HG03103 (cell line): ENCODE results near the gene ZMIZ1.
A peak's percentile ranks its signal among the peaks of the same experiment; 100 is the strongest.

ENCODE experiments used
- ATAC-seq: cut with Tn5 transposase; IDR thresholded peaks from one replicate; pipeline ENCODE4 v1.9.1; 2021; ENCODE audit warnings: low read depth; ENCODE audit not compliant: unreplicated experiment

The ZMIZ1 gene

DNA sequence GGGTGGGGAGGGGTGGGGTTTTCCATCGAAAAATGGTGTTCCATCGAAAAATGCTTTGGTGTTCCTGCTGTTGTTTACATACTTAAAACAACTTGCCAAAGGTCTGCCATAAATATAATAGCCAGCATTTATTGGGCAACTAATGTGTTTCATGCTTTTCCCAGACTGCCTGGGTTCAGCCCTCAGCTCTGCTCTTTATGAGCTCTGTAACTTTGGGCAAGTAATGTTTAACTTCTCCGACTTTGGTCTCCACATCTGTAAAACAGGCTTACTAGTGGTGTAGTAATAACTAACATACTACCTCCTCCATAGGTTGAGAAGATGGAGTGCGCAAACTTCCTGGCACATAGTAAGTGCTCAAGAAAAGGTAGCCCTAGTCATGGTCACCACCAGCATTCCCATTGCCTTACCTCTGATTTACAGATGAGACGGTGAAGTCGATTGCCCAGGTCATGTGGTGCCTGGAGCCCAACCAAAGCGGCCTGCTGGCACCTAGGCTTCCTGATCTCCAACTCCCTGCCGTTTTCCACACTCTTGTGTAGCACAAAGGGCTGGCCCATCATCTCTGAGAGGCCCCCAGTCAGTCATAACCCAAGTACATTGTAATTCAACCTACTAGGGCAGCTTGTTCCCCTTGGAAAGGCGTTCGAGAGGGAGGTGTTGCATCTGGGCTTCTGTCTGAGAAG is 8.9 kb downstream of the ZMIZ1 start:
- no peak for ATAC-seq

DNA sequence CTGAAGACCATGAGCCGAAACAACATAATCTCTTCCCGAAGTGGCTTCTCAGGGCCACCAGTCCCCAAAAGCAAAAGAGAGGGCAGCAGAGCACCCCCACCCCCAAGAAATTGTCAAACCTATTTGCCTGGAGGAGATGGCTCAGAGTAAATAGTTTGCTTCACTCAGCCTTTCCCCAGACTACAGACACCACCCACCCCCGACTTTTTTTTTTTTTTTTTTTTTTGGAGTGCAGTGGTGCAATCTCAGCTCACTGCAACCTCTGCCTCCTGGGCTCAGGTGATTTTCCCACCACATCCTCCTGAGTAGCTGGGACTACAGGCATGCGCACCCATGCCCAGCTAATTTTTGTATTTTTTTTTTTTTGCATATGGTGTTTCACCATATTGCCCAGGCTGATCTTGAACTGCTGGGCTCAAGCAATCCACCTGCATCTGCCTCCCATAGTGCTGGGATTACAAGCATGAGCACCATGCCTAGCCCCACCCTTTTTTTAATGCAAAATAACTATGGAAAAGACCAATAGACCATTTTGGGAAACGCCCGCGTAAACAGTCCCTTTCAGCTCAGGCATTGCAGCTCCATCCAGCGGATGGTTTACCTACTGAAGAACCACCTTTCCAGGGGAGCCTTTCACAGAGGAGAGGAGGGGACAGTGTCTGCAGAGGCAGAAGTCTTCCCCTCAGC is 9.7 kb downstream of the ZMIZ1 start:
- ATAC-seq = no peak

DNA sequence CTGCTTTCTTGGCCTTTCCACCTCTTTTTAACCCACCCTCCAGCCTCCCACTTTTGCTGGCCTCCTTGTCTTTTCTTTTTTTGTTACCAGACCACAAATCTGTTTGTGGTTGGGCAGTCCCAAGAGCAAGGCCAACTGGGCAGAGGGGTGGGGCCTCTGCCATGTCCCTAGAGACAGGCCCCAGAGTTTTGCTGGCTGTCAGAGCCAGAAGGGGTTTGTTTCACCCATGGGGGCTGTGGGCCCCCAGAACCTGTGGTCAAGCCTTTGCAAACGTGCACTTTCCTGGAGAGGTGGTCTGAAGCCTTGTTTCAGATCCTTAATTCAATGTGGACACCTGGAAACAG is 10.3 kb downstream of the ZMIZ1 start:
- no peak for ATAC-seq

DNA sequence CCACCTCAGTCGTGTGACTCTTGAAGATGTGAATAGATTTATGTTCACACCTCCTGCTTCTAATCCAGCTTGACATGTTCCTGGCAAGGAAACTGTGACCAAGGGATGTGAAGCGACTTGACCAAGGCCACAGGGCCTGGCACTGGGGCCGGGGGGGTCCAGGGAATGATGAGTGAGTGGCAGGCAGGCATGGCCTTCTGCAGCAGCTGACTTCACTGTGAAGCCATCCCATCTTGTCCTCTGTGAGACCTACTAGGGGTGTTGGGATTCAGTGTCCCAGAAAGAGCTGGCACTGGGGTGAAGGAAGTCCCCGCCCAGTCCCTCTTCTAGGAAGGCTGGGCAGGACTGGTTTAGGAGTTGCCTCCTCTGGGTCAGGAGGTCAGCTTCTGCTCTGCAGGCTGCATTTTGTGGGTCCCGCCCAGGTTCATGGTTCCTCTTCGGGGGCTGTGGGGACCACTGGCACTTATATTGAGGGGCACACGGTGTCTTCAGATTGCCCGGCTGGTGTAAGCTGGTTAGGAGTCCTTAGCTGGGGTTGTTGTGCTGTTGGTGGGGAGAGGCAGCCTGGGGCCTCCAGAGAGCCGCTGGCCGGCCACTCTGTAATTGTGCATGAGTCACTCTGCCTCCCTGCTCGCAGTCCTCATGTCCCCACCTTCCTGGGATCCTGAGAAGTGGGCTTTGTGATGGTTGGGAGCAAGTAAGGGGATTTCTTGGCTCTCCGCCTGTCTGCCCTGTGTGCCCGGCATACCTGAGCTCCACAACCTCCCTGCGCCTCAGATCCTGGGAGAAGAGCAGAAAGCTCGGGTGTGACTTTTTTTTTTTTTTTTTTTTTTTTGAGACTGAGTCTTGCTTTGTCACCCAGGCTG is 11.0 kb downstream of the ZMIZ1 start:
- no peak for ATAC-seq

DNA sequence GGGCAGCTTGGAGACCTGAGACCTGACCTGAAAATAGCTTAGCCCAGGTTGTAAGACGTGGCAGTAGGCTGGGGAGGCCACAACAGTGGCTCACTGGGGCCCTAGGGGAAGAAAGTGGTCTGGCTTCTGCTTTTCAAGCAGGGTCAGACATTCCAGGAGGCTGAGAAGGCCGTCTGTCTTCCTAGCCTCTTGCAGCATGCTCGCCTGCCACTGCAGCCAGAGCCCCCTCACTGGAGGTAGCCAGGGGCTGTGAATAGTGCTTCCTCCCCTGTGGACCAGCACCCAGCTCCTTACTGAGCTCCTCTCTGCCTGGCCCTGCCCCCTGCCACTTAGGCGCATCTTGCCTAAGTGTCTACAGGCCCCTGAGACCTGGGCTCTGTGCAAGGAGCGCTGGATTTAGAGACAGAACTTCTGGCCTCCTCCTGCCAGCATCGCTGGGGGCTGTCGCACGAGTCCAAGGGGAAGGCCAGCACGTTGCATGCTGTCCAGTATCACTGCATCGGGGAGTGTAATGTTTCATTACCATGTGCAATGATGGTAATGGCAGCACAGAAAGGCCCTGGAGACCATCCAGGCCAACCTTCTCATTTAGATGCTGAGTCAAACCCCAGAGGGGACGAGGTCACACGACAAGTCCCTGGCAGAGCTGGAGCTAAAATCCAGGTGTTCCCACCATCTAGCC is 12.7 kb downstream of the ZMIZ1 start:
- no peak for ATAC-seq

DNA sequence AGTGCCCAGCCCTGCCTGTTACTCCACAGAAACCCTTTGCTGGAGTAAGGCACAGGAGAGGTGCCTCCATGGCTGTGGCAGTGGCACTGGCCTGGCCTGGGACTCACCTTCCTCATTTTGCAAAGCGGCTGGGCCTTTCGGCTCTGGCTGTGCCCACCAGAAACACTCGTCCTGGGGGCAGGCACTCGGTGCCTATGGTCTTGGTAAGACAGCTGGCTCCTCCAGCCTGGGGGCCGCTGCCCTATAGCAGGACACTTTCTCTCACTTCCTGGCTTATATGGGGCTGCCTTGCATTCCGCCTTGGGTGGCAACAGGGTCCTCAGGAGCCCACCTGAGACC is 13.2 kb downstream of the ZMIZ1 start:
- ATAC-seq = no peak

DNA sequence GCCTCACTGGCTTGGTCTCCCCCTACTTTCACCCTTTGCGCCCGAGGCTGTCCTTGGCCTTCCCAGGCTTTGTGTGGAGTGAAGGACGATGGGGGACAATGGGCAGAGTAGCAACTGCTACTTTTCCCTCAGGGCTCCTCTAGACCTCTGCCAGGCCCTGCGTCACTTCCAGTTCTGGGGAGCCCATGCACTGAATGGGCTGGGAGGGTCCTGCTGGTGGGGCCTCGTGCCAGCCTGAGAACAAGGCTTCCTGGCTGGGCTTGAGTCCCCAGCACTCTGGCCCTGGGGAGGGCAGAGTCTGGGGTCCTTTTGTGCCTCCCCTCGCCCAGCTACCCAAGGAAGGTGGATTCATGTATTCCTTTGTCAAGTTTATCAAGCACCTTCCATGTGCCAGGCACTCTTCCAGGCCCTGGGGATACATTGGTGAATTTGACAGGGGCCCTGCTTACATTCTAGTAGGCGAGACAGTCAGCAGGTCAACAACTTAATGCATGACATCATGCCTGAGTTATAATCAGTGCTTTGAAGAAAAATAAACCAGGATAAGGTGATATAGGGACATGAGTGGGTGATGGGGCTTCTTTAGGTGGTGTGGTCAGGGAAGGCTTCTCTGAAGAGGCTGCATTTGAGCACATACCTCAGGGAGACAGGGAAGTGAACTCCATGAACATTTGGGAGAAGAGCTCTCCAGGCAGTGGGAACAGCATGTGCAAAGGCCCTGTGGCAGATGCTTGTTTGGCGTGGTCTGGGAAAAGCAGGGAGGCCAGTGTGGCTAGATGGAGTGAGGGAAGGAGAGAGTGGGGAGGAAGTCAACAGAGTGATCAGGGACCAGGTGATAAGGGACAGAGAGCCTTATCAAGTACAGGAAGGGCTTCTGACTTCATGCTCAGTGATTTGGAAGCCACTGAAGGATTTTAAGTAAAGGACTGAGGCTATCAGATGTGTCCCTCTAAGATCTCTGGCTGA is 14.1 kb downstream of the ZMIZ1 start:
- ATAC-seq = no peak

DNA sequence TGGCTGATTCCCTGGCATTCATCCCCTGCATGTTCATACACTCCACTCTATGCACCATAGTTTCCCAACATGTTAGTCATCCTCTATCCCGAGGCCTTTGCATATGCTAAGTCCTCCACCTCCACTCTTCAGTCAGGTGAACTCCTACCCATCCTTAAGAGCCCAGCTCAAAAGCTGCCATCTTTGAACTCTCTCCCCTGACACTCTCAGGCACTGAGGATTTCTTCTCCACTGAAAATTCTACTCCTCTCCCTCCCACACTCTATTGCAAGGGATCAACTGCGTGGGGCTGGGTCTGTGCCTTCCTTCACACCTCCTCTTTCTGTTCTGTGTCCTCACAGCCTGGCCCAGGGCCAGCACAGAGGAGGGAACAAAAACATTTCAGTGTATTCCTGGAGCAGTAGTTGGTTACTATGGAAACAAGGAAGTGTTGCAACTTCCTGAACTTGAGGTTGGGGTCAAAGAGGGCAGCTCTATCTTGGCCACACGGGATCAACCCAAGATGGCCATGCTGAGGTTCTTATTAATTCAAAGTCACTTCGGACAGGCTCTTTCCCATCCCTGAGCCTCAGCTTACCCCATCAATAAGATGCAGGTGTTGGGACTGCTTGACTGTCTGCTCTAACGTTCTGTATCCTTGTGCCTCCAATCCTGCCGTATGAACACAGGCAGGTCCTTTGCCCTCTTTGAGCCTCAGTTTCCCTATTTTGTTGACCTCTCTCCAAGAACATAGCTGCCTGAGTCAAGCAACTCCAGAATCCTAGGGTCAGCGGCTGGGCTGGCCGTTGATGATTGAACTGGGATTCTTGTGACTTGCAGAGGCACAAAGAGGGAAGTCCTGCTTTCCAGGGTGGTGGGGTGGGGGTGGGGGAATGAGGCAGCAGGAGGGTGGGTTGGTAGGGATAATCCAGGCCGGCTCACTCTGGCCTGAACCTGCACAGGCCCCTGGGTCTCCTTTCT is 15.5 kb downstream of the ZMIZ1 start:
- ATAC-seq = no peak

DNA sequence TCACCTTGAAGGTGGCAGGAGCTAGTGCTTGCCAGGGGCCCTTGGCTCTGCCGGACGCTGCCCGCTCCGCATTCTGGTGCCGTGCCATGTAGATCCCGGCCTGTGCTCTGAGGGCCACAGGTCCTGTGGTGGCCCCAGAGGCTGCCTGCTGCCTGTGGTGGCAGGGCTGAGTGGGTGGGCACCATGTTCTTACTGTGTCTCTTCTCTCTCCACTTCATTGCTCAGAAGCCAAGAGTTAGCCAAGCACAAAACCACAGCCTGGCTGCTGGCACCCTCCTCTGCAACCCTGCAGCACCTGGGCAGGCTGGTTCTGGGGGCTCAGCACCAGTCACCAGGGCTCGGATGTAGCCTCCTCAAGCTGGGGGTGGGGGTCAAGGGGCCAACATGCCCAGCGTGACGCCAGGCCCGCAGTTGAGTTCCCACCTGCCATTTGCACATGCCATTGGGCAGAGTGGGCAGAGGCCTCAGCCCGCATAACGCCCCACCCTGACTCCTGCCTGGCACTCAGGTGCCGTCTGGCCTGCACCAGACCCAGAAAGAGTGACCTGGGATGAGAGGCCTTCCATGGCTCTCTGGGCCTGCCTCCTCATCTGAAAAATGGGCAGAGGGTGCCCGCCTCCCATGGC is 16.3 kb downstream of the ZMIZ1 start:
- ATAC-seq = no peak

DNA sequence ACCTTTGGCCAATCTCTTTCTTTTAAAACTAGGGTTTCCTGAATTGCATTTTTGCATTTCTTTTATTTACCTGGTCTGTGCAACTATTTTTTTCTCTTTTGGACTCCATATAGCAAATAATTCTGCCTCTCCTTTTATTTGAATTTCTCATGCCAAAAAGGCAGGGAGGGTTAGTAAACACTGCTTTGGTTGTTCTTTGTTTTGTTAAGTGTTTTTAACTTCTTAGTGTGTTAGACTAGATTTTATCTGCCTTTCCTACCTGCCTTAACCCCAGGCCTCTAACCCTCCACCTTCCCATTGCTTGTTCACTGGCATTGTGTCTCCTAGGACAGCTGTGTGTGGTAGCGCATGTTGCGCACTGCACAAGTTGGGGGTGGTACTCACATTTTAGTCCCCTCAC is 18.1 kb downstream of the ZMIZ1 start:
- no peak for ATAC-seq

DNA sequence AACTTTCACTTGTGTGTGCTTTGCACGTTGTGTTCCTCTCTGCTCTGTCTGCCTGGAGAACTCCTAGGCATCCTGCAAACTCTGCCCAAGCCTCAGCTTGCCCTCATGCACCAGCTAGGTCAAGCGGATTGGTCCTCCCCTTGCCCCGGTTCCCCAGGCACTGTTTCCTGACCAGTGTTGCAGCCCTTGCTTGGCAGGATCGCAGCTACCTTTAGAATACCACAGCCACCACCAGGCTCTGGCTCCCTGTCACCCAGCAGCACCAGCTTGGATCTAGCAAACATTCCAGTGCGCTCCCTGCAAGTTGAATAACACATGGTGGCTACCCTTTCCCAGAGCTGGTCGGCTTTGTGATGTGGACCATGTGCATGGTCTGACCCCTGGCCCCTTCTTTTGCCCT is 19.0 kb downstream of the ZMIZ1 start:
- ATAC-seq = no peak

DNA sequence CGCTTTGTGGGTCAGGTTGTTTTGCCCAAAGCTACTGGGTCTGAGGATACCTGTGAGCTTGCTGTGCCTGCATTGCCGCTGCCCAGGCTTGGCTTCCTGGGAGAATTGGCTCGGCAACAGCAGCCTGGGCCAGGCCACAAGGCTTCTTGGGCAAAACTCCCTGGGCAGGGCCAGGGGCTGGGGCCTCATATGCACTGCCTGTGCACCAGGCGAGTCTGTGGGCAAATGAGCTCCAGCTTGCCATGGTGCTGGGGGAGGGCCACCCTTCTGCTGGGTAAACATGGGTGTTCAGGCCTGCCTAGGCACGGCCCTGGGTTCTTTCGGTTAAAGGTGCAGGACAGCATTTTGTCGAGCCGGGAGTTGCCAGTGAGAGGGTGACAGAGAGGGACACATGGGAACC is 19.4 kb downstream of the ZMIZ1 start:
- no peak for ATAC-seq

DNA sequence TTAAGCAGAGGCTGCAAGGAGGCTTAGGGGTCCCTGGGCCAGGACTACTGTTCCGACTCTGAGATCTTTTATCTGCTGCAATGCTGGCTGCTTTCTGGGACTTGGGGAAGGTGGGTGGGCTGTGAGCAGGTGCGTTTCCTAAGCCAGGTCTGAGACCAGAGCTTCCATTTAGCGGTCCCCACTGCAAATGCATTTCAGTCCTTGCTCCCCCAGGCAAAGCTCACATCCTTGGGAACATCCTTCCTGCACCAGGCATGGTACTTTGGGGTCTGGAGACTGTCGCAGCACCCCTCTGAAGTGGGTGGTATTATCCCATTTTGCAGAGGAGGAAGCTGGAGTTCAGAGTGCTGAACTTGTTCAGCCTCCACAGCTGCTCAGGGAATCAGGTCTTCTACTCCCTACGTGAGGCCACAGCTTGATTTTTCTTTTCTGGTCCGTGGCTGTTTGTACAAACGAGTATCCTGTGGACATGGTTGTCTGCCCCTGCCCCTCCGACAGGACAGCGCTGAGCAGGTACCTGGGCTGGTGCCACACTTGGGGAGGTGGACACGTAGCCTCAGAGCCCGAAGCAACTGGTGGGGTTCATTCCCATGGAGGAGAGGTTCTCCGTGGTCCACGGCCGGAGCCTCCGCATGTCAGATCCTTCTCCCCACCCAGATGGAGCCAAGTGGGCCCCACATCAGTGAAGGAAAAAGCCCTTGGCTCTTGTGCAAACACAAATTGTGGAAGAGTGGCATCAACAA is 20.0 kb downstream of the ZMIZ1 start:
- no peak for ATAC-seq

DNA sequence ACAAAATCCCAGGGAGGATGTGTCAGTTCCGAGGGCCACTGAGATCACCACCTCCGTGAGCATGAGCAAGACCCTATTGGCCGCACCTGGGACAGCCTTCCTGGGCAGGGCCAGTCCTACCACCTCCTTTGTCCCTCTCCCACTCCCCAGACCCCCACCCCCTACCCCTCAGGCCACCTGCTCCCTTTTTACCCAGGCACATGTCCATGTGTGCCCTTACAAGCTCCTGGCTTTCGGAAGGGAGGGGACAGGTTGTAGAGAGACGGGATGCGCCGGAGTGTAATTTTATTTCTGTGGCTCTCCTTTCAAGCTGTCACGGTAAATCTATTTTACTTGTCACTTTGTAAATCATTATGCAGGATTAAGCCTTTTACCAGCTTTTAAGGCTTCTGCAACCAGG is 20.9 kb downstream of the ZMIZ1 start:
- ATAC-seq = no peak

DNA sequence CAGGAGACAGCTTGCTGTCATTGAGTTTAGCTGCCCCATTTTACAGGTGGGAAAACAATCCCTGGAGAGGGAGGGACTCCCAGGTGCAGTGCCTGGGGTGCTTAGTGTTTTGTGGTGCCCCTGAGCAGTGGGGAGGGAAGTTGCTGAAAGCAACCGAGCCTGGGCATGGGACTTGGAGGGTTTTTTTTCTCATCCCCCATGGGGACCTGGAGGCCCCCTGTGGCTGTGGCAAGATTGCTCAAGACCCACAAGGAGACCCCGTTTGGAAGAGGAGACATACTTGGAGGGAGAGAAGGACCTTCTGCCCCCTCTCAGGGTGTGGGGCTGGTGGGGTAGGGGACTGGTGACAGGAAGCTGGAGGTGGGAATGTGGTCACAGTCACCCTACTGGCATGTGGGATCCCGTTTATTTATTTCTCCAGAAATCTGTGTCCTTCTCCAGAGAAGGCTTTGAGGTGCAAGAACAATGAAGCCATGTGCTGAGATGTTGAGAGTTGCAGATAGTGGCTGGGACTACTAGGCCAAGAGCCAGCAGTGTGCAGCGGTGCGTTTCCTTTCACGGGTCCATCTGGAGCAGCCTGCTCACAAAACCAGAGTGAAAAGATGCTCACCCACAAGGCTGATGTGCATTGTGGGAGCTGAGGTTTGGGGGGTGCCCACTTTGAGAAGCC is 21.5 kb downstream of the ZMIZ1 start:
- ATAC-seq = peak; percentile 59

DNA sequence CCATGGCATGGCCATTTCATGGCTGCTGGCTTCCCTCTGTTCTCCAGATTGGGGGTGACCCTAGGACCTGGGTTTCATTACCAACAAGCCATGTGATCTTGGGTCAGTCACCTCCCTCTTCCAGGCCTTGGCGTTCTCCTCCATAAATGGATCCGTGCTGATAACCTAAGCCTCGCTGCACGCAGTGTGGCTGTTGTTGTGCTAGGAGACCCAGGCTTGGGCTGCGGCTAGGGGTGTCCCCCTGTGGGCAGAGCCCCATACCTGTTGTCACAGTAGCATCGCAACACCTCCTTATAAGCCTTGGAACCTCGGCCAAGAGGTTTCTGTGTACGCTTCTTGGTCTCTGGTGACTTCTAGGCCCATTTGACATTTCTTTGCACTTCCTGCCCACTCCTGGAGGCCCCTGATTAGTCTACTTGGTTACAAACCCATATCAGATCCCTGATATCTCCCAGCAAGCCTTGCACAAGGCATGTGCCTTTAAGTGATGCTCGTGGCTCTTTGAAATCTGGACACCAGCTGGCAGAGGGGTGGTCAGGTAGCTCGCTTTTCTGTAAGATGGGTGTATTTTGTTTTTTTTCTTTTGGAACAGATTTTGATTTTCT is 23.6 kb downstream of the ZMIZ1 start:
- ATAC-seq = no peak
